ENCODE results near the gene NR0B1.

The NR0B1 gene

DNA sequence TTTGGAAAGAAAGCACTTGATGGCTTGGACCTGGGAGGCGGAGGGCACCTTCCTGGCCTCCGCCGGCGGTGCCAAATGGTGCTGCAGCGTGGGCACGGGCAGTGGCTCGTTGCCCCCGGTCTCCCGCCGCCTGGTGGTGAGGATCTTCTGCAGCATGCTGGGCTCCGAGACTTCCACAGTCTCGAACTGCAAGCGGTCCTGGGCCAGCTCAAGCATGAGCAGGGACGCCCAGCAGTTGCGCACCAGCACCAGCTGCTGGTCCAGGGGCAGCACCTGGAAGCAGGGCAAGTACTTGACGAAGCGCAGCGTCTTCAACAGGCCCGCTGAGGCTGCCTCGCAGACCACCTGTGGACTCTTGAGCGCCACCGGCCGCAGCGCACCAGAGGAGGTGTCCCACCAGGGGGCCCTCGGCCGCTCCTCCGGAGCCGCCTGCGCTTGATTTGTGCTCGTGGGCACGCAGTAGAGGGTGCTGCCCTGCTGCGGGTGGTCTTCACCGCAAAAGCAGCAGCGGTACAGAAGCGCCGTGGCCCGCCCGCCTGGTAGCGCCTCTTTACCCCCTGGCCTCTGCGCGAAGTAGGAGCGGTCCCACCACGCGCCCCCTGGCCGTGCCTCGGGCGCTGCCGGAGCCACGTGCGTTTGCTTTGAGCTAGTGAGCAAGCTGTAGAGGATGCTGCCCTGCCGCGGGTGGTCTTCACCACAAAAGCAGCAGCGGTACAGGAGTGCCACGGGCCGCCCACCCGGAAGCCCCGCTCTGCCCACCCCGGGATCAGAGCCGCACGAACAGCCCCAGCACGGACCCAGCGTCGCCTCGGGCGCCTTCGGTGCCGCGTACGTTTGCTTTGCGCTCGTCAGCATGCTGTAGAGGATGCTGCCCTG is 689 bp downstream of the NR0B1 start:
- Histone ChIP-seq H3K4me3 (peak overlapping the region; percentile 36 to 63 (median 52)), H3K9me3 (replicated peaks in 1 of 11) (peaks cover 14 to 27% (median 21%) of the 10 kb centered on the region in 11 experiments; a peak in 20 of 22 replicates), H3K36me3 (no peaks in the 10 kb centered on the region), H3K4me1 (peaks cover 0 to 15% (median 8%) of the 10 kb centered on the region in 10 experiments; a peak in 9 of 20 replicates), H3K27ac (no peak overlapping the region), H4K20me1 (no peaks in the 10 kb centered on the region), H3K9ac (peak overlapping the region in 2 of 11 experiments; percentile 9 to 34; a peak in 3 of 22 replicates), H3K4me2 (peak overlapping the region; percentile 70 to 90 (median 84)), H3K27me3 (peaks cover 28 to 35% (median 31%) of the 10 kb centered on the region in 11 experiments)
- no peak for TF ChIP-seq Cebpa-rat (IDR thresholded peaks at IDR 0.05)

DNA sequence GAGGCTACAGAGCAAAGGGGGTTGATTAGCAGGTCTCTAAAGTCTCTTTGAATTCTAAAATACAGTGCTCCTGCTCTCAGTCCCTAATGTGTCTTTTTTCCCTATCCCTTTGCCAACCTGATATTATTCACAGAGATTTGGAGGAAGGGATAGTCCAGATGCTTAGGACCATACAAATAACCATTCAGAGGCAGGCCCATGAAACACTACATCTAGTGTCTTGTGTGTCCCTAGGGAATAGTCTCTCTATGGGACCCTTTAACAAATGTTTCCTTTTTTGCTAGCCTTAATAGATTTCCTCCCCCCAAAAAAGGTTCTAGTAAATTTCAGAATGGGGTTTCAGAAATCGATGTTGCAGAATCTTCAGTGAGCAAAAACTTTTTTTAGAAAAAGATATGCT is 1.7 kb downstream of the NR0B1 start:
- Histone ChIP-seq H3K4me2 (peak overlapping the region in 1 of 11 experiments; percentile 90; a peak in 2 of 22 replicates), H3K36me3 (no peaks in the 10 kb centered on the region), H3K4me1 (peaks cover 0 to 15% (median 8%) of the 10 kb centered on the region in 10 experiments; a peak in 9 of 20 replicates), H3K27ac (no peak overlapping the region), H3K9me3 (replicated peaks in 1 of 11) (peaks cover 14 to 27% (median 21%) of the 10 kb centered on the region in 11 experiments; a peak in 20 of 22 replicates), H3K27me3 (peaks cover 28 to 35% (median 31%) of the 10 kb centered on the region in 11 experiments), H3K9ac (no peak overlapping the region), H4K20me1 (no peaks in the 10 kb centered on the region), H3K4me3 (no peak overlapping the region)
- no peak for TF ChIP-seq Cebpa-rat (IDR thresholded peaks at IDR 0.05)

DNA sequence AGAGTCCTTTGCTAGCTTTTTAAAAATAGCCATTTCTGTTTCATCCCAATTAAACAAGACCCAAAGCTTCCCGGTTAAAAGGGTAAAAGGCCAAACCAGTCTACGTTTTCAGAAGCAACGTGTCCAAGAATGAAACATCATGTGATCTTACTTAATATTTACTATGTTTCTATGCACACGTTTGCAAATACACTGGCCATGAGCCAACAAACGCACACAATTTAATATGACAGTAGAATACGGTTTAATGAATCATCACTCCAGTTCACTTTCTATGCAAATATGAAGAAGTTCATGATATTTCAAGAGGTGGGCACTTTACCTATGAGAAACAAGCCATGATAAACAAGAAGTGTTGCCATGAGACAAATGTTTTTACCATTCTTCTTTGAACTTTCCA is 4.3 kb downstream of the NR0B1 start:
- Histone ChIP-seq H3K9ac (no peak overlapping the region), H4K20me1 (no peaks in the 10 kb centered on the region), H3K4me2 (no peak overlapping the region)

DNA sequence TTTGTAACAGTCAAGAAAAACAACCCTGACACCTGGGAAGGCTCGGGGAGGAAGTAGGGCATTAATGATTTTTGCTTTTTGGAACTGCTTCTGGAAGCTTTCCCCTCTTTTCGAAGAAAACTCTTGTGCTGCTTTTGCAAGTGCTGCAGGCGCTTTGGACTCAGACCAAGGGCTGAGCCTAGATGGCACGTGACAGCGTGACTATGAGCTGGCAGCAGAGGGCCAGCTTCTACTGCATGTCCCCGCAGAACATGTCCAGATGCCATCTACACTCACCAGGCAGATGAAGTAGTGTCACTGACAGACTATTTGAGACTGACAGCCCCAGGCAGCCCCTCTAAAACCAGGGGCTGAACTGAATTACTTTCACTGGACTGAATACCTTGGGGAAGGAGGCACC is 6.2 kb downstream of the NR0B1 start:
- Histone ChIP-seq H3K4me3 (no peak overlapping the region), H3K27ac (no peak overlapping the region), H4K20me1 (no peaks in the 10 kb centered on the region), H3K4me1 (peaks cover 0 to 1% (median 0%) of the 10 kb centered on the region in 10 experiments; a peak in 5 of 20 replicates), H3K9ac (no peak overlapping the region), H3K27me3 (peaks cover 7 to 13% (median 9%) of the 10 kb centered on the region in 11 experiments), H3K4me2 (no peak overlapping the region), H3K9me3 (replicated peaks in 1 of 11) (peaks cover 0 to 5% (median under 1%) of the 10 kb centered on the region in 11 experiments; a peak in 5 of 22 replicates), H3K36me3 (no peaks in the 10 kb centered on the region)
- no peak for TF ChIP-seq Cebpa-rat (IDR thresholded peaks at IDR 0.05)

More for the DNA sequence above, 4.3 kb downstream of the NR0B1 start:
- no peaks in the 10 kb centered on the region for H3K36me3 ChIP-seq
- H3K4me3 ChIP-seq, result no peak overlapping the region
- H3K4me1 ChIP-seq, result peaks cover 0 to 15% (median 8%) of the 10 kb centered on the region in 10 experiments; a peak in 9 of 20 replicates
- H3K27me3 ChIP-seq, result peaks cover 26 to 32% (median 28%) of the 10 kb centered on the region in 11 experiments
- TF ChIP-seq Cebpa-rat (IDR thresholded peaks at IDR 0.05), result no peak
- H3K27ac ChIP-seq, result no peak overlapping the region
- peaks cover 14 to 23% (median 19%) of the 10 kb centered on the region in 11 experiments; a peak in 20 of 22 replicates for H3K9me3 ChIP-seq (replicated peaks in 1 of 11)

DNA sequence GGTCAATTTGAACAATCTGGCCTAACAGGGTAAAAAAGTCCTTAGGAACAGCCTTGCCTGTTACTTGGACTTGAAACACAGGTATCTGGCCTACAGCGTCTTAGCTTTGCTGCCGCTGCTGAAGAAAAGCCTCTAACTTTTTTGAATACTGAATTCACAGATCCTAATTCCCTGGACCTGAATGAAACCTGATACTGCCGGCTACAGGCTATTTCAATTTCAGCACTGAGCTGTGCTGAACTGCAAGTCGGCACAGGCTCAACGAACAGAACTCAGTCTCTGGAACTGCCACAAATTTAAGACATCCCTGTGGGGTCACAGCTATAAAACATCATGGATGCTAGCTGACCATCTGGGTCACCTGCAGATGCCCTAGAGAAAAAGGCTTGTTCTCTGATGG is 7.2 kb downstream of the NR0B1 start:
- Histone ChIP-seq H3K4me3 (no peak overlapping the region), H3K9me3 (replicated peaks in 1 of 11) (no peaks in the 10 kb centered on the region), H3K36me3 (no peaks in the 10 kb centered on the region), H3K4me2 (no peak overlapping the region), H3K27ac (no peak overlapping the region), H3K4me1 (no peaks in the 10 kb centered on the region), H3K27me3 (peaks cover 0 to 3% (median 0%) of the 10 kb centered on the region in 11 experiments; a peak in 1 of 22 replicates), H4K20me1 (no peaks in the 10 kb centered on the region), H3K9ac (no peak overlapping the region)
- no peak for TF ChIP-seq Cebpa-rat (IDR thresholded peaks at IDR 0.05)

DNA sequence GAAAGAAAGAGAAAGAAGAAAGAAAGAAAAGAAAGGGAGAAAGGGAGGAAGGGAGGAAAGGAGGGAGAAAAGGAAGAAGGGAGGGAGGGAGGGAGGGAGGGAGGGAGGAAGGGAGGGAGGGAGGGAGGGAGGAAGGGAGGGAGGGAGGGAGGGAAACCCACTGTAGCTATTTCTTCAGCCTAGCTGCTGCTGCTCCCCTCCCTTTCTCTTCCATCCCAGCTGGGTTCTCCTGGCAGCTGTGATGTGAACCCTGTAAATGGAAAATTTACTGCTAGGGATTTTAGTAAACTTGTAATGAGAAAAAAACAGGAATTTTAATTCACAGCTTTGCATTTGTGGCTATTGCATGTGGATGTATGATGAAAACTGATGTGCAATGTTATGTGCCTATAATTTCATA is 8.0 kb downstream of the NR0B1 start:
- no peak overlapping the region for H3K9ac ChIP-seq
- no peak overlapping the region for H3K4me2 ChIP-seq
- no peak overlapping the region for H3K4me3 ChIP-seq
- no peaks in the 10 kb centered on the region for H3K36me3 ChIP-seq
- H3K27ac ChIP-seq, result no peak overlapping the region
- no peaks in the 10 kb centered on the region for H3K9me3 ChIP-seq (replicated peaks in 1 of 11)
- H3K4me1 ChIP-seq, result no peaks in the 10 kb centered on the region
- TF ChIP-seq Cebpa-rat (IDR thresholded peaks at IDR 0.05), result no peak
- no peaks in the 10 kb centered on the region for H4K20me1 ChIP-seq
- H3K27me3 ChIP-seq, result no peaks in the 10 kb centered on the region

DNA sequence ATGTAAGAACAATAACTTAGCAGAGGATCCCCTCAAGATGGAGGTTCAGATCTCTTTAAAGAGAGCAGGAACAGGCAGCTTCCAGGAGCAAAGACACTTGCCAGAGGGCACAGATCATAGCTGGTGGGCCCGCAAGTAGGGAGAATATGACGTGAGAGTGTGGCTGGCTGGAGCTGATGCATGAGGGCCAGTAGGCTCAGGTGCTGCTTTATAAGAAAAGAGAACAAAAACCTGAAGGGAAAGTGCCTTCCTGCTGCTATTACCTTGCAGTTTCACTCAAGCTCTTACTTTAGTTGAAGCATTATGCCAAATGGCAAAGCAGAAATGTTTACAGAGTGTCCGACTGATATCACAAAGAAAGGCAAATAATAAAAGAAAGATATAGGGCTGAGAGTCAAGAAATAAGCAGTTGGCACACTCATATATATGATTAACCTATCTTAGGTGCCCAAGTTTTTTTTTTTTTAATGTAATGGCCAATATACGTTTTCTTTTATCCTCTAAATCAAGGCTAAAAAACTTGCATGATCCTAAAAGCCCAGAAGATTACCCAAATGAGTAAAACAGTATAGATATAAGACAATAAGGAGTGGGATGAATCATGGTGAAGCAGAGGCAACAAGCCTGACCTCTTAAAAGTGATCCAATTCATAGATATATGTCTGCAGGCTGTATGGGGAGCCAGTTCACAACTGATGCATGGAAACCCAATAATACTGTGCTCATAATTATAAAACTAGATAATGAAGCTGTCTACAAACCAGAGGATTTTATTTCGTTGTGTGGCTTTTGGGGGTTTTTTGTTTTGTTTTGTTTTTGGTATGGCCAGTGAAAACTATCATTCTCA is 12.6 kb downstream of the NR0B1 start:
- Histone ChIP-seq H3K9me3 (replicated peaks in 1 of 11) (peaks cover 13 to 26% (median 17%) of the 10 kb centered on the region in 11 experiments; a peak in 20 of 22 replicates), H3K36me3 (no peaks in the 10 kb centered on the region), H4K20me1 (no peaks in the 10 kb centered on the region), H3K27ac (no peak overlapping the region), H3K27me3 (no peaks in the 10 kb centered on the region), H3K4me1 (no peaks in the 10 kb centered on the region), H3K9ac (no peak overlapping the region), H3K4me3 (no peak overlapping the region), H3K4me2 (no peak overlapping the region)
- TF ChIP-seq Cebpa-rat (IDR thresholded peaks at IDR 0.05), result no peak

DNA sequence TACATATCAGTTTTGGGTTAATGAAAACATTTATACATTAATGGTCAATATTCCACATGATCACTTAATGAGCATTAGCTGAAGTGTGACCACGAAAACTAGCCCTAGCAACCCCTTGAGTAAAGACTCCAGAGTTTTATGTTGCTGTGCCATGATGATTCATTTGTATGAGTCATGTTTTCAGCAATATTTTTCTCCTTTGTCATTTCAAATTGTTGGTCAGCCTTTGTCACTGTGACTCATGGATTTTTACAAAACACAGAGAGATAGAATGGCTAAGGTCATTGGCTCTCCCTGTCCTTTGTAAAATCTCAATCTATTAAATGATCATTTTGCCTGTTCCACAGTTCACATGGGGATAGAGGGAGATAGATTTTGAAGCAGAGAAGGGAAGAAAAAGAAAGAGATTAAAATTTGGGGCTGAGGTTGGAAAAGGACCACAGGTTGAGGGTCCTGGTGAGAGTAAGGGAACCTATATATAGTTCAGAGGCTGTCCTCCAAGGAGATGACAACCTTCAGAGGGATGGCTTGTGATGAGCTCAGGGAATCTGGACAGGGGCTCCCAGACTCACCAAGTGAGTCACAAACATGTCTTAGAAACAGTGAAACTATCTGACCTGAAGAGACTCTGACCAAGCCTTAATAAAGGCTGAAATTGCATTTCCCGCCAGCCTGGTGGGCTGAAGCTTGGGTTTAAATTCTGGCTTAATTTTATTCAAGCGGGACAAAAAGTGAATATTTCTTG is 25.6 kb downstream of the NR0B1 start:
- H3K4me1 ChIP-seq, result peaks cover 0 to 22% (median 7%) of the 10 kb centered on the region in 10 experiments; a peak in 10 of 20 replicates
- H3K4me2 ChIP-seq, result peak overlapping the region in 6 of 11 experiments; percentile 8 to 75 (median 63); a peak in 11 of 22 replicates
- no peaks in the 10 kb centered on the region for H3K9me3 ChIP-seq (replicated peaks in 1 of 11)
- no peaks in the 10 kb centered on the region for H3K27me3 ChIP-seq
- H3K4me3 ChIP-seq, result no peak overlapping the region
- H3K9ac ChIP-seq, result peak overlapping the region in 4 of 11 experiments; percentile 26 to 47 (median 36); a peak in 5 of 22 replicates
- H4K20me1 ChIP-seq, result no peaks in the 10 kb centered on the region
- H3K36me3 ChIP-seq, result no peaks in the 10 kb centered on the region
- TF ChIP-seq Cebpa-rat (IDR thresholded peaks at IDR 0.05), result no peak
- peak overlapping the region in 9 of 11 experiments; percentile 31 to 82 (median 66); a peak in 14 of 22 replicates for H3K27ac ChIP-seq
